SK-N-MC (cell line): ENCODE measurements around the gene ZFAND3.
A peak's percentile ranks its signal among the peaks of the same experiment; 100 is the strongest.
"Not testable (repeated sequence)": the region's sequence is repeated elsewhere in the genome, so short reads cannot be mapped to it uniquely, and the experiment has no call there.

Experiments
- DNase-seq: peaks from one replicate; pipeline ENCODE4 v3.0.0-alpha.2; 2011; ENCODE audit warnings: low read depth, low spot score
- H3K27ac ChIP-seq: fragments of 200-600 bp; sonication (generic); 2 replicates; pipeline ENCODE4 v1.5.1; 2016; ENCODE audit warnings: mixed run types
- H3K36me3 ChIP-seq: fragments of 200-600 bp; sonication (generic); 2 replicates; pipeline ENCODE4 v1.6.1; 2017; ENCODE audit warnings: antibody characterized with exemption, low read length, mixed read lengths; ENCODE audit not compliant: insufficient read depth
- H3K4me3 ChIP-seq: fragments of 200-600 bp; sonication (generic); 2 replicates; pipeline ENCODE4 v1.5.1; 2016
- H3K9ac ChIP-seq: fragments of 200-600 bp; sonication (generic); 2 replicates; pipeline ENCODE4 v1.8.0; 2017; ENCODE audit warnings: mixed run types, mixed read lengths; ENCODE audit not compliant: insufficient read length
- H3K9me3 ChIP-seq: fragments of 200-600 bp; sonication (generic); 2 replicates; pipeline ENCODE4 v1.6.1; 2017; ENCODE audit warnings: low read depth, mild to moderate bottlenecking, antibody characterized with exemption, low read length, moderate library complexity, mixed read lengths
- EZH2 ChIP-seq: fragments of 200-600 bp; sonication (generic); IDR thresholded peaks from one replicate; pipeline ENCODE4 v1.6.1; 2017; ENCODE audit warnings: antibody characterized with exemption
- FOXP2 ChIP-seq: optimal IDR thresholded peaks from 2 replicates; pipeline ENCODE3; 2011; ENCODE audit warnings: mild to moderate bottlenecking, moderate library complexity; ENCODE audit not compliant: insufficient read depth; ENCODE audit errors: extremely low read length, control extremely low read depth
- POLR2AphosphoS5 ChIP-seq: IDR thresholded peaks from 2 replicates; pipeline ENCODE4 v1.6.1; 2012; ENCODE audit warnings: mild to moderate bottlenecking, low read depth, low read length, borderline replicate concordance

Gene ZFAND3

DNA sequence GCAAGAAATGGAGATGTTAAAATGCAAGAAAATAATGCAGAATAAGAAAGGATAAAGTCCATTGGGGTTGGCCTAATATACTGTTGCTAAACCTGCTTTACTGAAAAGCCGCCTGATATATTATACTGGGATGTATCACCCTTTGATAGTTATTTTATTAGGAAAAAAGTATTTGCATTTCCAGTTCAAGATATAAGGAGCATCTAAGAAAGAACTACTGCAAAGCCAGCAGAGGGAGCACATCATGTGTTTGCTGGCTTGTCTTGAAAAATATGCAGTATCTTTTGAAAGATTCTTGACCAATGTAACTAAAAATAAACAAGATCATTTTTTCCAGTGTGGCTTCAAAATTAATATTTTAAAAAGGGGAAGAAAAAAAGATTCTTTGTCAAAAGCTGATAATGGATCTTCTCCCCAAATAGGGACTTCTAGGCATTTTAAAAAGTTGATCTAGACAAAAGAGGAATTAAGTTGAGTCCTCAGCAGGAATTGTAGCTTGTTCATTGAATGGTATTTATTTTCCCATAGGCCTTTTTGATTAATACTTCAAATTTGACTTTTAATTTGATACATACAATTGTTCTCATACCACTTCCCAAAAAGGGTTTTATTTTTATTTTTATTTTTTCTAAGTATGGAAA is 214.9 kb downstream of the ZFAND3 start:
- H3K9me3 ChIP-seq: no peaks in the 10 kb centered on the region; the same call in 1 of the 2 replicates
- no peak for TF ChIP-seq EZH2
- no peak for TF ChIP-seq POLR2AphosphoS5
- no peak for TF ChIP-seq FOXP2
- H3K27ac ChIP-seq: peak overlapping the region; percentile 70
- H3K36me3 ChIP-seq: peaks cover 10% of the 10 kb centered on the region
- H3K9ac ChIP-seq: no peak overlapping the region
- H3K4me3 ChIP-seq: no peak overlapping the region
- DNase-seq: no peak

GRCh38 chr6:38035478-38035877 is 216.0 kb downstream of the ZFAND3 start:
- peaks cover 3% of the 10 kb centered on the region; the same call in 1 of the 2 replicates for H3K36me3 ChIP-seq
- no peak for TF ChIP-seq POLR2AphosphoS5
- TF ChIP-seq FOXP2: no peak
- no peak for TF ChIP-seq EZH2
- DNase-seq: no peak

DNA sequence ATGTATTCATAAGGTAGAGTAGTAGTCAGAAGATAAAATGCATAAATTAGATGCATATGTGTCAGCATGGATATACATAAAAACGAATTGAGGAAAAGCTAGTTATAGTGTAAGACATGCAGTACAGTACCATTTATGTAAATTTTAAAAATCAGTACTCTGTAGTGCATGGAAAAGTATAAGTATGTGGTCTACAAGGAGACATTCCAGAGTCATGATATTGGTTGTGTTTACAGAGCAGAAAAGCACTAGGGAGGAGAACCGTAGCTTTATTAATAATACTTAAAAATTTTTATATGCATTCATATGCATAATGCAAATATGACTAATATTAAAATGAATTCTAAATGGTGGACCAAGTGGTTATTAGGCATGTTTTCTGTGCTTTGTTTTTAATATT is 220.0 kb downstream of the ZFAND3 start:
- TF ChIP-seq EZH2 (no peak), FOXP2 (no peak), POLR2AphosphoS5 (no peak)

More at GRCh38 chr6:38035478-38035877, 216.0 kb downstream of the ZFAND3 start:
- H3K9ac ChIP-seq: no peak overlapping the region
- H3K27ac ChIP-seq: peak overlapping the region; percentile 70; the same call in 1 of the 2 replicates
- H3K9me3 ChIP-seq: no peaks in the 10 kb centered on the region; the same call in 1 of the 2 replicates
- no peak overlapping the region for H3K4me3 ChIP-seq

DNA sequence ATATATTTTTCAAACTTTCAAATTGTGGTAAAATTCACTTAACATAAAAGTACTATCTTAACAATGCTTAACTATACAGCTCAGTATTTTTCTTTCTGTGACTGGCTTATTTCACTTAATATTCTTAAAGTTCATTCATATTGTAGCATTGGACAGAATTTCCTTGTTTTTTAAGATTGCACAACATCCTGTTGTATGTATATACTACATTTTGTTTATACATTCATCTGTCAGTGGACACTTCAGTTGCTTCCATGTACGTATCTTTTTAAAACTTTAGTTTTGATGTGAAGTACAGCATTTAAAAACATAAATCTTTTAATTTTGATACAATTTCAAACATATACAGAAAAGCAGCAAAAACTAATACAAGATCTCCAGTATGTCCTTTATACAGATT is 220.7 kb downstream of the ZFAND3 start:
- DNase-seq: no peak
- Histone ChIP-seq H3K27ac (no peak overlapping the region), H3K9me3 (no peaks in the 10 kb centered on the region), H3K4me3 (no peak overlapping the region), H3K9ac (no peak overlapping the region), H3K36me3 (no peaks in the 10 kb centered on the region)
- no peak for TF ChIP-seq POLR2AphosphoS5
- no peak for TF ChIP-seq EZH2
- no peak for TF ChIP-seq FOXP2

More for the DNA sequence above, 220.0 kb downstream of the ZFAND3 start:
- Histone ChIP-seq H3K4me3 (no peak overlapping the region), H3K9ac (no peak overlapping the region), H3K27ac (peak overlapping the region; percentile 63; the same call in 1 of the 2 replicates), H3K36me3 (no peaks in the 10 kb centered on the region), H3K9me3 (no peaks in the 10 kb centered on the region)
- DNase-seq: no peak

DNA sequence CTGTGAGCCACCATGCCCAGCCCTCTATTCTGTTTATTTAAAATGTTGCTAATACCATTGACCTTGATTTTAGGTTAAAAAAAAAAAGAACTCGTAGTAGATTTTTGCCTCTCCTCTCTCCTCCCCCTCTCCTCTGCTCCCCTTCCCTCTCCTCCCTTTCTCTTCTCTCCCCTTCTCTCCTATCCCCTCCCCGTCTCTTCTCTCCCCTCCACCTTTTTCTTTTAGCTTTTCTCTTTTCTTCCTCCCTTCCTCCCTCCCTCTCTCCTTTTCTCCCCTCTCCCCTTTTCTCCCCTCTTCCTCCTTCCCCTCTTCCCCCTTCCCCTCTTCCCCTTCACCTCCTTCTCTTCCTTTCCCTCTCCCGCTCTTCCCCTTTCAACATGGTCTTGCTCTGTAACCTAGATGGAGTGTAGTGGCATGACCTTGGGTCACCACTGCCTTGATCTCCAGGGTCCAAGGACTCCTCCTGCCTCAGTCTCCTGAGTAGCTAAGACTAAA is 223.8 kb downstream of the ZFAND3 start:
- TF ChIP-seq POLR2AphosphoS5 (no peak), FOXP2 (no peak), EZH2 (no peak)

DNA sequence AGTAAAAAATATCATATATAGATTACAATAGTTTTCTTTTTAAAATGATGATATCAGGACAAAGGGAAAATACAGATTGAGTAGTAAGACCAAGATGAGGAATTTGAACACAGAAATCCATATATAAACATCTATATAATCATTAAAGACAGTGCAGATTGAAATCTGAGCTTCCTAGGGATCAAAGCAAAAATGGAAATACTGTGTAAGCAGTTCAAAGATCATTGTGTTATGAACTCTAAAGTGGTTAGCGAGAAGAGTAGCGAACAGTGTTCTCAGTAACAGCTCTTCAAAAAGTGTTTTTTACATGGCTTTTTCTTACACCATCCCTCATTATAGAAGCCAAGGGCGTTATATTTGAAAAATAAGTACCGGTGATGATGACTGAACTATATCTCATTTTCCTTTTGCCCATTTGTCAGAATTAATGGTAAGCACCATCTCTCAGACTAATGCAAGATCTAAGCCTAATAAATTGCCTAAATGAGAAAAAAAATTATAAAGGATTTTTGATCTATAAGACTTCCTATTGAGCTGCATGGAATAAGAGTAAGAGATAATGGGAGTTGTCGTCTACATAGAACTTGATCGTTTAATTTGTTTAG is 226.3 kb downstream of the ZFAND3 start:
- Histone ChIP-seq H3K9me3 (no peaks in the 10 kb centered on the region), H3K36me3 (no peaks in the 10 kb centered on the region), H3K9ac (no peak overlapping the region), H3K27ac (no peak overlapping the region), H3K4me3 (no peak overlapping the region)
- no peak for TF ChIP-seq FOXP2
- TF ChIP-seq EZH2: no peak
- no peak for TF ChIP-seq POLR2AphosphoS5
- no peak for DNase-seq

More for the DNA sequence above, 223.8 kb downstream of the ZFAND3 start:
- Histone ChIP-seq H3K36me3 (no peaks in the 10 kb centered on the region), H3K27ac (no peak overlapping the region), H3K9me3 (no peaks in the 10 kb centered on the region), H3K9ac (no peak overlapping the region), H3K4me3 (no peak overlapping the region)
- DNase-seq: no peak

- no peak overlapping the region for H3K9ac ChIP-seq
- no peaks in the 10 kb centered on the region for H3K36me3 ChIP-seq
- no peak for DNase-seq
- no peaks in the 10 kb centered on the region for H3K9me3 ChIP-seq
- no peak overlapping the region for H3K4me3 ChIP-seq
- TF ChIP-seq FOXP2: no peak
- no peak for TF ChIP-seq POLR2AphosphoS5
- TF ChIP-seq EZH2: no peak
- H3K27ac ChIP-seq: no peak overlapping the region
These were observed 228.0 kb downstream of the ZFAND3 start for GRCh38 chr6:38047562-38047961.

DNA sequence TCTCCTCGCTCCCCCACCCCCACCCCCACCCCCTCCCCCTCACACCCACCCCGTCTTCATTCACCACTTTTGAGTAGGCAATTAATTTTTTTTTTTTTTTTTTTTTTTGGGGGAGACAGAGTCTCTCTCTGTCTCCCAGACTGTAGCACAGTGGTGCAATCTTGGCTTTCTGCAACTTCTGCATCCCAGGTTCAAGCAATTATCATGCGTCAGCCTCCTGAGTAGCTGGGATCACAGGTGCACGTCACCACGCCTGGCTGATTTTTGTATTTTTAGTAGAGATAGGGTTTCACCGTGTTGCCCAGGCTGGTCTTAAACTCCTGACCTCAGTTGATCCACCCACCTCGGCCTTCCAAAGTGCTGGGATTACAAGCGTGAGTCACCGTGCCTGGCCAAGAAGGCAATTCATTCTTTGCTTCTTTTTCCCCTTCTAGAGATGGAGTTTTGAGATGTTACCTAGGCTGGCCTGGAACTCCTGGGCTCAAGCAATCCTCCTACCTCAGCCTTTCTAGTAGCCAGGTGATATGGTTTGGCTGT is 230.4 kb downstream of the ZFAND3 start:
- H3K9me3 ChIP-seq, H3K27ac ChIP-seq, DNase-seq, H3K36me3 ChIP-seq, H3K4me3 ChIP-seq, H3K9ac ChIP-seq: not testable (repeated sequence)
